K562 (cell line): Measurements from ENCODE around the gene DDX50. TPM values are rescaled to one million over a fixed set of nuclear protein-coding genes. Genes with fewer than 3 reads are reported as not detected.

Experiments
- ATAC-seq: fragments of 200-7000 bp; cut with Tn5 transposase; 3 replicates; pipeline ENCODE4 v1.9.1; 2020; ENCODE audit warnings: moderate library complexity
- BruUV-seq: library from RNA; stranded (reverse); fragments of 400-500 nt; replicated peaks from 2 replicates; lab custom pipeline; 2021; lab: Mats Ljungman, UMichigan
- CTCF ChIA-PET: fragments of 300-600 bp; formaldehyde crosslinking; extraction: SDS; loops from one replicate; lab custom pipeline; 2021; ENCODE audit warnings: low intra/inter-chr PET ratio; lab: Yijun Ruan, JAX
- POLR2A ChIA-PET: fragments of 300-600, 350-650 bp; sonication (Branson Sonifier 250); formaldehyde crosslinking; extraction: SDS; loops from one replicate; lab custom pipeline; 2021; ENCODE audit warnings: antibody characterized with exemption, inconsistent platforms; lab: Yijun Ruan, JAX
- DNase-seq, 4 experiments: peaks; one replicate each; pipeline versions ENCODE4 v3.0.0 to v3.0.0-alpha.2; 2011 to 2018; ENCODE audit warnings: low spot score in 3 of 4, mixed read lengths in 3 of 4; ENCODE audit errors: extremely low read depth in 1 of 4
- FAIRE-seq: peaks from 2 replicates; lab custom pipeline; 2011; peaks lifted over from hg19 to GRCh38; lab: Jason Lieb, UNC
- H2AFZ ChIP-seq: 2 replicates; pipeline ENCODE4 v1.6.0; 2011; ENCODE audit warnings: low read depth, low read length, control low read depth, inconsistent platforms
- H3K27ac ChIP-seq: fragments of 200-600 bp; 3 replicates; pipeline ENCODE4 v1.8.0; 2011; ENCODE audit warnings: low read depth, mild to moderate bottlenecking, control low read depth, inconsistent platforms, low read length, moderate library complexity, mixed read lengths; ENCODE audit errors: extremely low read depth
- H3K27me3 ChIP-seq, 2 experiments: fragments of 300-600 bp in 1 of 2; 2 replicates in 1 of 2; 3 replicates in 1 of 2; pipeline versions ENCODE4 v1.6.0 to v1.8.0; 2011; ENCODE audit warnings: inconsistent platforms in 2 of 2, low read length in 2 of 2, mild to moderate bottlenecking in 1 of 2, mixed read lengths in 1 of 2, moderate library complexity in 1 of 2; ENCODE audit not compliant: control insufficient read depth in 2 of 2, insufficient read depth in 2 of 2
- H3K36me3 ChIP-seq: fragments of 300-600 bp; 3 replicates; pipeline ENCODE4 v1.8.0; 2011; ENCODE audit warnings: mild to moderate bottlenecking, low read length, inconsistent platforms; ENCODE audit not compliant: control insufficient read depth, insufficient read depth
- H3K4me1 ChIP-seq, 2 experiments: fragments of 200-600 bp in 1 of 2; replicated peaks in 1 of 2; 2 replicates in 1 of 2; 3 replicates in 1 of 2; pipeline versions ENCODE4 v1.5.1 to v1.8.0; 2011; ENCODE audit warnings: inconsistent platforms in 2 of 2, low read length in 2 of 2, mild to moderate bottlenecking in 1 of 2, mixed read lengths in 1 of 2, moderate library complexity in 1 of 2; ENCODE audit not compliant: control insufficient read depth in 2 of 2, insufficient read depth in 2 of 2
- H3K4me2 ChIP-seq: 2 replicates; pipeline ENCODE4 v1.6.1; 2011; ENCODE audit warnings: low read length, control low read depth, inconsistent platforms, mixed read lengths; ENCODE audit not compliant: insufficient read depth
- H3K4me3 ChIP-seq: fragments of 200-600 bp; sonication (generic), shearing (Covaris generic); 2 replicates; pipeline ENCODE4 v1.5.1; 2016; ENCODE audit warnings: control low read depth, inconsistent platforms
- H3K79me2 ChIP-seq: fragments of 200-600 bp; 3 replicates; pipeline ENCODE4 v1.8.0; 2011; ENCODE audit warnings: low read length, inconsistent platforms; ENCODE audit not compliant: control insufficient read depth, insufficient read depth
- H3K9ac ChIP-seq, 2 experiments: 2 replicates each; pipeline versions ENCODE4 v1.6.0 to v1.6.1; 2011; ENCODE audit warnings: low read depth in 2 of 2, low read length in 2 of 2, control low read depth in 1 of 2, inconsistent platforms in 1 of 2, mild to moderate bottlenecking in 1 of 2, mixed read lengths in 1 of 2; ENCODE audit not compliant: insufficient read depth in 1 of 2
- H3K9me1 ChIP-seq: one replicate; pipeline ENCODE4 v1.6.0; 2011; ENCODE audit warnings: inconsistent platforms, mild to moderate bottlenecking, low read length, moderate library complexity; ENCODE audit not compliant: control insufficient read depth, insufficient read depth
- H3K9me3 ChIP-seq: replicated peaks from 2 replicates; pipeline ENCODE4 v1.5.1; 2011; ENCODE audit warnings: low read depth, low read length, inconsistent platforms; ENCODE audit not compliant: control insufficient read depth, insufficient read depth
- H4K20me1 ChIP-seq: replicated peaks from 2 replicates; pipeline ENCODE4 v1.6.1; 2011; ENCODE audit warnings: low read length, inconsistent platforms, mixed read lengths; ENCODE audit not compliant: control insufficient read depth, insufficient read depth
- CAMTA2 ChIP-seq: fragments of 250-450 bp; sonication (Bioruptor Pico); conservative IDR thresholded peaks from 2 replicates; pipeline ENCODE4 v1.5.1; 2022
- CBFA2T2 ChIP-seq: fragments of 450-650 bp; conservative IDR thresholded peaks from 2 replicates; pipeline ENCODE4 v1.6.1; 2017; ENCODE audit warnings: mild to moderate bottlenecking
- DNMT1 ChIP-seq: fragments of 450-650 bp; IDR thresholded peaks from 2 replicates; pipeline ENCODE4 v1.6.1; 2016; ENCODE audit warnings: antibody characterized with exemption, mild to moderate bottlenecking
- ETV6 ChIP-seq, 3 experiments: fragments of 150-350 bp in 1 of 3; sonication (generic) in 1 of 3; formaldehyde crosslinking in 1 of 3; IDR thresholded peaks; 2 replicates each; pipeline versions ENCODE4 v1.6.1 to v1.8.0; 2014 to 2022; ENCODE audit warnings: borderline replicate concordance in 2 of 3, low read depth in 2 of 3, antibody characterized with exemption in 1 of 3, low read length in 1 of 3, mild to moderate bottlenecking in 1 of 3, missing genetic modification reagents in 1 of 3
- PTRF ChIP-seq: fragments of 450-650 bp; IDR thresholded peaks from 2 replicates; pipeline ENCODE4 v1.6.1; 2016; ENCODE audit warnings: mild to moderate bottlenecking, missing genetic modification characterization, missing compliant biosample characterization
- PURB ChIP-seq: sonication (generic); formaldehyde crosslinking; IDR thresholded peaks from 2 replicates; pipeline ENCODE4 v1.9.0; 2021; ENCODE audit warnings: low read depth, mild to moderate bottlenecking, missing genetic modification reagents
- SNIP1 ChIP-seq: fragments of 450-650 bp; IDR thresholded peaks from 2 replicates; pipeline ENCODE4 v1.7.1; 2017; ENCODE audit warnings: low read depth, mild to moderate bottlenecking
- TAF7 ChIP-seq: fragments of 450-650 bp; IDR thresholded peaks from 2 replicates; pipeline ENCODE4 v1.6.1; 2016; ENCODE audit warnings: missing genetic modification characterization, missing compliant biosample characterization
- ZEB2 ChIP-seq: fragments of 450-650 bp; IDR thresholded peaks from 2 replicates; pipeline ENCODE4 v1.6.1; 2016
- ZNF224 ChIP-seq: sonication (generic); formaldehyde crosslinking; IDR thresholded peaks from 2 replicates; pipeline ENCODE4 v1.8.0; 2022; ENCODE audit warnings: mild to moderate bottlenecking, missing genetic modification reagents
- WGBS: fragments of 100-300 bp; shearing (Covaris generic); methylation state at CpG from one replicate; pipeline ENCODE4 v1.1.6; 2016; ENCODE audit warnings: low coverage, mixed read lengths; ENCODE audit not compliant: insufficient coverage; ENCODE audit errors: missing lambda C conversion rate; 5-methylcytosine and 5-hydroxymethylcytosine counted together
- in situ Hi-C: fragments of 300-500 bp; cut with MboI; formaldehyde crosslinking; loops from 4 replicates; pipeline ENCODE4 v1.15.0; 2018; ENCODE audit warnings: inconsistent platforms, mixed read lengths
- intact Hi-C: fragments of 100-400 bp; cut with micrococcal nuclease; formaldehyde crosslinking; loops from 2 replicates; pipeline ENCODE4 v1.14.2; 2022
- polyA plus RNA-seq, 8 experiments: library from polyadenylated mRNA; depleted of rRNA in 4 of 8; stranded (reverse) in 5 of 8; unstranded in 3 of 8; fragments of >200 nt; fragmentation: Nextera tagmentation in 2 of 8; fragmentation: Illumina TruSeq in 1 of 8; extraction: Ambion mirVana in 2 of 8; extraction: Trizol in 1 of 8; gene quantifications; 2 replicates each; pipeline versions ENCODE4 v1.2.1 to v1.2.3, GENCODE V29; 2011 to 2014; ENCODE audit warnings: inconsistent platforms in 1 of 8, missing spikeins in 1 of 8
- total RNA-seq, 7 experiments: library from RNA; depleted of rRNA in 6 of 7; stranded (reverse); fragments of >200 nt in 6 of 7; fragmentation: Illumina TruSeq in 2 of 7; extraction: Trizol in 2 of 7; gene quantifications; 2 replicates each; pipeline versions ENCODE4 v1.2.1 to v1.2.3, GENCODE V29; 2011 to 2021; ENCODE audit warnings: low replicate concordance in 1 of 7
- TF ChIP-seq, protein P1 (sequence below): IDR thresholded peaks from 2 replicates; pipeline ENCODE4 v1.6.1; 2016; ENCODE audit warnings: missing genetic modification characterization, missing compliant biosample characterization
- TF ChIP-seq, protein P2 (sequence below): sonication (generic); formaldehyde crosslinking; IDR thresholded peaks from 2 replicates; pipeline ENCODE4 v1.8.1; 2022; ENCODE audit warnings: missing genetic modification reagents

DDX50 gene
- total and polyA plus RNA-seq, 9 of the 15 experiments (the other 6 are each of a cell fraction or from before 2014, with no cell fraction given) = 36.7 to 86.8 (median 57.4) TPM

DNA sequence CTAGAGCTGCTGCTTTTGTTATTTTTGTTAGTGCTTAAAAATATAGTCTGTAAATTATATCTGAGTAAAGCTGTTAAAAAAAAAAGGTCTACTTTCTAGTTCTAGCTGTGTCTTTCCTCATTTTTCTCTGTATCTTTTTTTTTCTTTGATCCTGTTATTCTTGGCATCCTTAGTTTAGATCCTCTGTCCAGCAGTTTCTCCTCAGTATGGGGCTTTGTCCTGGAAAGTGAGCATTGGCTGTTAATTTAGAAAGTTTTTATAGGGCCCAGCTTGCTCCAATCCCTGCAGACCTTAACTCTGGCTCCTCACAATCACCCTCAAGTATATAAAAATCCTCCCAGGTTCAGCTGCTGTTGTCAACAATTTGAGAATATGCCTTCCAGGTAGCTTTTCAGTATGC lies 23.5 kb downstream of the DDX50 start:
- Histone ChIP-seq H3K36me3 (peaks cover 29% of the 10 kb centered on the region; the same call in 1 of the 3 replicates), H2AFZ (no peak overlapping the region), H3K27ac (no peak overlapping the region), H3K4me3 (no peak overlapping the region), H4K20me1 (no peaks in the 10 kb centered on the region), H3K4me1 (no peaks in the 10 kb centered on the region), H3K9me3 (no peaks in the 10 kb centered on the region), H3K9me1 (no peaks in the 10 kb centered on the region), H3K27me3 (no peaks in the 10 kb centered on the region), H3K9ac (no peak overlapping the region), H3K4me2 (no peak overlapping the region), H3K79me2 (peaks cover 4% of the 10 kb centered on the region; the same call in 2 of the 3 replicates)
- intact Hi-C loops (no loop called here), in situ Hi-C loops (no loop called here)
- CTCF ChIA-PET = no interaction called here
- BruUV-seq = no TSS peak
- ATAC-seq (no peak), DNase-seq (no peak), FAIRE-seq (no peak)
- POLR2A ChIA-PET = interaction anchor here (1.0 to 1.3 kb wide), 4 partner anchors 10 to 48 kb away, joined by 3 to 4 read pairs (median 4); no protein-coding TSS in a partner anchor
- TF ChIP-seq PURB (CRISPR knock-in tag) (no peak), TAF7 (tag) (no peak), ZNF224 (CRISPR knock-in tag) (no peak), SNIP1 (no peak), ZEB2 (no peak)

DNA sequence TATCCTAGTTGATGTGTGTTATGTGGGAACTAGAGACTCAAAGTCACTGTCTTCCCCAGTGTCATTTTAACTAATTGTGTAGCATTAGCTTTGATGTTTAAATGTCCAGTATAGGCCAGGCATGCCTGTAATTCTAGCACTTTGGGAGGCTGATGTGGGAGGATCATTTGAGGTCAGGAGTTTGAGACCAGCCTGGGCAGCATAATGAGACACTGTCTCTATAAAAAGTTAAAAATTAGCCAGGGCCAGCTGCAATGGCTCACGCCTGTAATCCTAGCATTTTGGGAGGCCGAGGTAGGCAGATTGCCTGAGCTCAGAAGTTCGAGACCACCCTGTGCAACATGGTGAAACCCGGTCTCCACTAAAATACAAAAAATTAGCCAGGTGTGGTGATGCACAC lies 24.4 kb downstream of the DDX50 start:
- POLR2A ChIA-PET = interaction anchor here (0.6 to 1.3 kb wide), 4 partner anchors 17 to 403 kb away, joined by 3 read pairs; no protein-coding TSS in a partner anchor
- FAIRE-seq (no peak), ATAC-seq (no peak), DNase-seq (no peak)
- CTCF ChIA-PET = no interaction called here
- BruUV-seq = no TSS peak
- no peaks in the 10 kb centered on the region for H3K27me3 ChIP-seq
- no peak overlapping the region for H3K4me2 ChIP-seq
- 93% methylated on average over 4 of the region's 4 CpGs for WGBS
- no peaks in the 10 kb centered on the region for H3K9me1 ChIP-seq
- in situ Hi-C loops = no loop called here
- H3K4me3 ChIP-seq = no peak overlapping the region
- H4K20me1 ChIP-seq = no peaks in the 10 kb centered on the region
- no peak overlapping the region for H3K27ac ChIP-seq
- intact Hi-C loops = no loop called here
- peaks cover 27% of the 10 kb centered on the region; the same call in 2 of the 3 replicates for H3K36me3 ChIP-seq
- H3K9me3 ChIP-seq = no peaks in the 10 kb centered on the region
- H3K79me2 ChIP-seq = peaks cover 4% of the 10 kb centered on the region; the same call in 2 of the 3 replicates
- H2AFZ ChIP-seq = no peak overlapping the region
- H3K4me1 ChIP-seq = no peaks in the 10 kb centered on the region
- H3K9ac ChIP-seq = no peak overlapping the region
- TF ChIP-seq CBFA2T2 (no peak), CAMTA2 (CRISPR knock-in tag) (no peak), ETV6 (IDR thresholded peaks at IDR 0.05; ENCODE audit: borderline replicate concordance in 1 of 2, low read depth in 2 of 2, low read length in 1 of 2) (no peak), ETV6 (CRISPR knock-in tag; IDR thresholded peaks at IDR 0.05; ENCODE audit: borderline replicate concordance) (no peak), DNMT1 (no peak), PTRF (no peak)
- TF ChIP-seq, protein P1, sequence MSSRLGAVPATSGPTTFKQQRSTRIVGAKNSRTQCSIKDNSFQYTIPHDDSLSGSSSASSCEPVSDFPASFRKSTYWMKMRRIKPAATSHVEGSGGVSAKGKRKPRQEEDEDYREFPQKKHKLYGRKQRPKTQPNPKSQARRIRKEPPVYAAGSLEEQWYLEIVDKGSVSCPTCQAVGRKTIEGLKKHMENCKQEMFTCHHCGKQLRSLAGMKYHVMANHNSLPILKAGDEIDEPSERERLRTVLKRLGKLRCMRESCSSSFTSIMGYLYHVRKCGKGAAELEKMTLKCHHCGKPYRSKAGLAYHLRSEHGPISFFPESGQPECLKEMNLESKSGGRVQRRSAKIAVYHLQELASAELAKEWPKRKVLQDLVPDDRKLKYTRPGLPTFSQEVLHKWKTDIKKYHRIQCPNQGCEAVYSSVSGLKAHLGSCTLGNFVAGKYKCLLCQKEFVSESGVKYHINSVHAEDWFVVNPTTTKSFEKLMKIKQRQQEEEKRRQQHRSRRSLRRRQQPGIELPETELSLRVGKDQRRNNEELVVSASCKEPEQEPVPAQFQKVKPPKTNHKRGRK (tag) = no peak
- TF ChIP-seq, protein P2, sequence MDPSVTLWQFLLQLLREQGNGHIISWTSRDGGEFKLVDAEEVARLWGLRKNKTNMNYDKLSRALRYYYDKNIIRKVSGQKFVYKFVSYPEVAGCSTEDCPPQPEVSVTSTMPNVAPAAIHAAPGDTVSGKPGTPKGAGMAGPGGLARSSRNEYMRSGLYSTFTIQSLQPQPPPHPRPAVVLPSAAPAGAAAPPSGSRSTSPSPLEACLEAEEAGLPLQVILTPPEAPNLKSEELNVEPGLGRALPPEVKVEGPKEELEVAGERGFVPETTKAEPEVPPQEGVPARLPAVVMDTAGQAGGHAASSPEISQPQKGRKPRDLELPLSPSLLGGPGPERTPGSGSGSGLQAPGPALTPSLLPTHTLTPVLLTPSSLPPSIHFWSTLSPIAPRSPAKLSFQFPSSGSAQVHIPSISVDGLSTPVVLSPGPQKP (CRISPR knock-in tag) = no peak
